ENCODE measurements around the gene RARG. TPM values are rescaled to one million over a fixed set of nuclear protein-coding genes. Genes with fewer than 3 reads are reported as not detected.

RARG gene
- polyA plus RNA-seq, 3 donors, result 1.8 to 14.6 (median 2.3) TPM

DNA sequence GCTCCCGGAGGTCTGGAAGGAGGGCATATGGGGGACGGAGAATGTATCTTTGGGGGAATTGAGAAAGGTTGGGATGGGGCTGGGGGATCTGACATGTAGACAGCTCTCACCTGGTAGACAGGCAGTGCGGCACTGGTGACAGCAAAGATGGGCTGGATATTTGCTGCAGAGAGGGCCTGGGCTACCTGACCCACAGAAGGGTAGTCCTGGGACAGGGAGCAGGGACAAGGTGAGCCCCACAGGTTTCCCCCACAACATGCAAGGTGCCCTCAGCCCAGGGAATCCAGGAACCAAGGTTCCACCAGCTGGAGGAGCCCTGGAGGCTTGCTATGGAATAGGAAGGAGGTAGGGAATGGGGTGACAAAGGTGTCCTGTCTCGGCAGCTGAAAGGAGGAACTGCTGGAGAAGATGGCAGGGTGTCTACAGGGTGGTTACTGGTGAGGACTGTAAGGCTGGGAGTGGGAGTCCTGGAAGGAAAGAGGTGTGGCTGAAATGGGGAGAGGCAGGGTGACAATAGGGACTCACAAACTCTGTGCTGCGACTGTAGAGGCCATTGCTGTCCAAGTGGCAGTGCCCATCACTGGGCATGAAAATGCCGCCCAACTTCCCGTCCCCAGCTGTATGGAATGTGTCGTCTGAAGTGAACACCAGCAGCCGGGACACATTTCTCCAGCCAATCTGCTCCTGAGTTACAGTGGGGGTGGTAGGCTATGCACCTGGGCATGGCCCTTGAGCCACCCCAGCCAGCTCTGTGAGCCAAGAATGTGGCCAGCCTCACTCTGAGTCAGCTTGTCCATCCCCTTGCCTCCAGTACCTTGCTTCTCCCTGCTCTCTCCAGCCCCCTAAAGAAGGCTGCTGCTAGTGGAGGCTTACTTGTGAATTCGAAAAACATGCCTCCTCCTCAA, 36.2 kb downstream of the RARG start:
- Mint-ChIP-seq H3K4me1 (peaks cover 29% of the 10 kb centered on the region), H3K27me3 (ENCODE audit: low read depth in 3 of 3) (peaks cover 9 to 17% (median 15%) of the 10 kb centered on the region in 3 donors), H3K27ac (peak overlapping the region in 2 of 7 donors; percentile 10 to 16), H3K36me3 (peaks cover 69 to 71% of the 10 kb centered on the region in 2 donors), H3K9me3 (no peaks in the 10 kb centered on the region), H3K4me3 (no peak overlapping the region)
- H3K4me2 ChIP-seq (replicated peaks; ENCODE audit: extremely low read depth, low read length, poor library complexity, severe bottlenecking), result no peak overlapping the region
- H3K4me3 ChIP-seq (replicated peaks in 1 of 3; ENCODE audit: low read depth in 2 of 3, low read length in 3 of 3), result no peak overlapping the region
- WGBS (ENCODE audit: insufficient coverage), result 93% methylated on average over 10 of the region's 10 CpGs
- intact Hi-C loops (cut with micrococcal nuclease), result loop anchor here (5.0 kb wide), 1 partner anchor 128 kb away; no protein-coding TSS in a partner anchor
- H3K36me3 ChIP-seq (replicated peaks in 1 of 2; ENCODE audit: control insufficient read depth in 1 of 2, insufficient read depth in 2 of 2, low read length in 2 of 2), result peaks cover 33 to 65% of the 10 kb centered on the region in 2 donors
- H3K9me3 ChIP-seq (replicated peaks in 1 of 2; ENCODE audit: control insufficient read depth in 1 of 2, insufficient read depth in 1 of 2, low read length in 2 of 2), result no peaks in the 10 kb centered on the region
- H3K9ac ChIP-seq (ENCODE audit: insufficient read depth, low read length, poor library complexity, severe bottlenecking), result no peak overlapping the region
- no peaks in the 10 kb centered on the region for H3K27me3 ChIP-seq (ENCODE audit: control insufficient read depth in 2 of 2, insufficient read depth in 2 of 2, low read length in 2 of 2)
- peaks cover 7% of the 10 kb centered on the region for H4K20me1 ChIP-seq (ENCODE audit: insufficient read depth, low read length)
- DNase-seq, result no peak
- TF ChIP-seq, protein P1, sequence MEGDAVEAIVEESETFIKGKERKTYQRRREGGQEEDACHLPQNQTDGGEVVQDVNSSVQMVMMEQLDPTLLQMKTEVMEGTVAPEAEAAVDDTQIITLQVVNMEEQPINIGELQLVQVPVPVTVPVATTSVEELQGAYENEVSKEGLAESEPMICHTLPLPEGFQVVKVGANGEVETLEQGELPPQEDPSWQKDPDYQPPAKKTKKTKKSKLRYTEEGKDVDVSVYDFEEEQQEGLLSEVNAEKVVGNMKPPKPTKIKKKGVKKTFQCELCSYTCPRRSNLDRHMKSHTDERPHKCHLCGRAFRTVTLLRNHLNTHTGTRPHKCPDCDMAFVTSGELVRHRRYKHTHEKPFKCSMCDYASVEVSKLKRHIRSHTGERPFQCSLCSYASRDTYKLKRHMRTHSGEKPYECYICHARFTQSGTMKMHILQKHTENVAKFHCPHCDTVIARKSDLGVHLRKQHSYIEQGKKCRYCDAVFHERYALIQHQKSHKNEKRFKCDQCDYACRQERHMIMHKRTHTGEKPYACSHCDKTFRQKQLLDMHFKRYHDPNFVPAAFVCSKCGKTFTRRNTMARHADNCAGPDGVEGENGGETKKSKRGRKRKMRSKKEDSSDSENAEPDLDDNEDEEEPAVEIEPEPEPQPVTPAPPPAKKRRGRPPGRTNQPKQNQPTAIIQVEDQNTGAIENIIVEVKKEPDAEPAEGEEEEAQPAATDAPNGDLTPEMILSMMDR (IDR thresholded peaks at IDR 0.05), result no peak
- no peak overlapping the region for H2AFZ ChIP-seq (ENCODE audit: insufficient read depth, low read depth, low read length, poor library complexity, severe bottlenecking)
- H3K4me1 ChIP-seq (ENCODE audit: control insufficient read depth in 1 of 2, insufficient read depth in 2 of 2, low read length in 2 of 2), result peaks cover 20% of the 10 kb centered on the region in 2 donors
- no peak overlapping the region for H3K27ac ChIP-seq (ENCODE audit: low read depth in 1 of 2, low read length in 2 of 2)
- no peaks in the 10 kb centered on the region for H3K79me2 ChIP-seq (ENCODE audit: insufficient read depth, low read length)

DNA sequence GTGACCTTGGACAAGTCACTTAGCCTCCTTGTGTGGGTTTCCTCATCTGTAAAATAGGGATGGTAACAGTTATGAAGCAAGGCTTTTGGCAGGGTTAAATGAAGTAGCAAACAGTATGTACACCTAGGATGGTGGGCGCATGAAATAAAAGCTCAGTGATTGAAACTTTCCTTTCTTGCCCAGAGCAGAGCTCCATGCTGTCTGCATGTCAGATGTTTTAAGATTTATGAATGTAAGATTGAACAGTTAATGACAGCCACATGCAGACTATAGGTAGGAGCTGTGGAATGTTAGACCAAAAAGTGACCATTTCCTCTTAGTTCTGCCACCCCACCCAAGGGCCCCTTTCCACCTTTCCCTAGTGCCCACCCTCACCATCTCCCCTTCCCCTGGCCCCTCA, 37.0 kb downstream of the RARG start:
- no peak overlapping the region for H3K4me3 Mint-ChIP-seq
- Histone ChIP-seq H3K4me3 (replicated peaks in 1 of 3; ENCODE audit: low read depth in 2 of 3, low read length in 3 of 3) (no peak overlapping the region), H3K9me3 (replicated peaks in 1 of 2; ENCODE audit: control insufficient read depth in 1 of 2, insufficient read depth in 1 of 2, low read length in 2 of 2) (no peaks in the 10 kb centered on the region), H2AFZ (ENCODE audit: insufficient read depth, low read depth, low read length, poor library complexity, severe bottlenecking) (no peak overlapping the region), H3K27me3 (ENCODE audit: control insufficient read depth in 2 of 2, insufficient read depth in 2 of 2, low read length in 2 of 2) (no peaks in the 10 kb centered on the region), H3K36me3 (replicated peaks in 1 of 2; ENCODE audit: control insufficient read depth in 1 of 2, insufficient read depth in 2 of 2, low read length in 2 of 2) (peaks cover 35 to 67% of the 10 kb centered on the region in 2 donors), H3K9ac (ENCODE audit: insufficient read depth, low read length, poor library complexity, severe bottlenecking) (no peak overlapping the region), H4K20me1 (ENCODE audit: insufficient read depth, low read length) (peaks cover 13% of the 10 kb centered on the region), H3K27ac (ENCODE audit: low read depth in 1 of 2, low read length in 2 of 2) (no peak overlapping the region), H3K4me2 (replicated peaks; ENCODE audit: extremely low read depth, low read length, poor library complexity, severe bottlenecking) (no peak overlapping the region), H3K4me1 (ENCODE audit: control insufficient read depth in 1 of 2, insufficient read depth in 2 of 2, low read length in 2 of 2) (peaks cover 12% of the 10 kb centered on the region in 2 donors), H3K79me2 (ENCODE audit: insufficient read depth, low read length) (no peaks in the 10 kb centered on the region)
- no peak for DNase-seq
- peaks cover 69 to 72% of the 10 kb centered on the region in 2 donors for H3K36me3 Mint-ChIP-seq
- WGBS (ENCODE audit: insufficient coverage), result no CpG with 5 or more reads among the region's 1 CpG
- peaks cover 0 to under 1% (median 0%) of the 10 kb centered on the region in 7 donors for H3K9me3 Mint-ChIP-seq
- peak overlapping the region in 1 of 7 donors; percentile 72 for H3K27ac Mint-ChIP-seq
- TF ChIP-seq, protein P1 (IDR thresholded peaks at IDR 0.05), result no peak
- peaks cover 21% of the 10 kb centered on the region for H3K4me1 Mint-ChIP-seq
- intact Hi-C loops (cut with micrococcal nuclease), result loop anchor here (5.0 kb wide), 1 partner anchor 128 kb away; no protein-coding TSS in a partner anchor
- H3K27me3 Mint-ChIP-seq (ENCODE audit: low read depth in 3 of 3), result peaks cover 9 to 17% (median 15%) of the 10 kb centered on the region in 3 donors

All from CD14-positive monocyte (primary cell).